IMR-90 (cell line): ENCODE measurements around the gene ADGRB3. TPM values are rescaled to one million over a fixed set of nuclear protein-coding genes. Genes with fewer than 3 reads are reported as not detected.

Experiments
- ATAC-seq: fragments of 200-7000 bp; cut with Tn5 transposase; 2 replicates; pipeline ENCODE4 v1.9.1; 2020; ENCODE audit warnings: low read depth, mild to moderate bottlenecking, moderate library complexity
- BruUV-seq: library from RNA; stranded (reverse); fragments of 400-500 nt; replicated peaks from 2 replicates; lab custom pipeline; 2021; lab: Mats Ljungman, UMichigan
- CTCF ChIA-PET: fragments of 300-600 bp; formaldehyde crosslinking; extraction: SDS; loops from one replicate; lab custom pipeline; 2021; ENCODE audit warnings: antibody characterized with exemption; lab: Yijun Ruan, JAX
- POLR2A ChIA-PET: fragments of 300-600 bp; sonication (Branson Sonifier 250); formaldehyde crosslinking; loops from one replicate; lab custom pipeline; 2022; ENCODE audit warnings: antibody characterized with exemption; ENCODE audit not compliant: unreplicated experiment; lab: Charles Lee
- DNase-seq: peaks from one replicate; pipeline ENCODE4 v3.0.0; 2013
- H2AFZ ChIP-seq: replicated peaks from 2 replicates; pipeline ENCODE3; 2013; ENCODE audit warnings: low read length, mild to moderate bottlenecking; ENCODE audit not compliant: poor library complexity
- H2AK5ac ChIP-seq: 2 replicates; pipeline ENCODE4 v1.6.1; 2013; ENCODE audit warnings: low read depth, low read length, inconsistent platforms
- H2AK9ac ChIP-seq: replicated peaks from 2 replicates; pipeline ENCODE3; 2013; ENCODE audit warnings: mild to moderate bottlenecking, low read depth, low read length, moderate library complexity; ENCODE audit not compliant: poor library complexity
- H2BK120ac ChIP-seq: 2 replicates; pipeline ENCODE4 v1.6.1; 2013; ENCODE audit warnings: low read depth, low read length, inconsistent platforms
- H2BK15ac ChIP-seq: 3 replicates; pipeline ENCODE4 v1.6.1; 2013; ENCODE audit warnings: low read depth, low read length, inconsistent platforms
- H2BK20ac ChIP-seq: 2 replicates; pipeline ENCODE4 v1.6.1; 2013; ENCODE audit warnings: low read depth, mild to moderate bottlenecking, inconsistent platforms, low read length, moderate library complexity
- H2BK5ac ChIP-seq: 2 replicates; pipeline ENCODE4 v1.6.1; 2013; ENCODE audit warnings: mild to moderate bottlenecking, low read depth, low read length, inconsistent platforms; ENCODE audit not compliant: poor library complexity, severe bottlenecking
- H3K14ac ChIP-seq: replicated peaks from 2 replicates; pipeline ENCODE4 v1.6.1; 2013; ENCODE audit warnings: low read depth, low read length, inconsistent platforms
- H3K18ac ChIP-seq: 2 replicates; pipeline ENCODE4 v1.6.1; 2013; ENCODE audit warnings: low read depth, low read length, control low read depth
- H3K23ac ChIP-seq: 2 replicates; pipeline ENCODE4 v1.6.1; 2013; ENCODE audit warnings: low read depth, low read length, inconsistent platforms
- H3K27ac ChIP-seq: 2 replicates; pipeline ENCODE4 v1.5.1; 2013; ENCODE audit warnings: mild to moderate bottlenecking, control low read depth, low read length; ENCODE audit not compliant: insufficient read depth
- H3K27me3 ChIP-seq: 2 replicates; pipeline ENCODE4 v1.6.1; 2013; ENCODE audit warnings: low read length; ENCODE audit not compliant: control insufficient read depth, insufficient read depth
- H3K36me3 ChIP-seq: 2 replicates; pipeline ENCODE4 v1.6.1; 2013; ENCODE audit warnings: low read length, mixed read lengths; ENCODE audit not compliant: control insufficient read depth, insufficient read depth
- H3K4ac ChIP-seq: 2 replicates; pipeline ENCODE4 v1.6.1; 2013; ENCODE audit warnings: low read depth, low read length, inconsistent platforms
- H3K4me1 ChIP-seq: 2 replicates; pipeline ENCODE4 v1.6.1; 2013; ENCODE audit warnings: low read length, mixed read lengths; ENCODE audit not compliant: control insufficient read depth, insufficient read depth
- H3K4me2 ChIP-seq: 2 replicates; pipeline ENCODE4 v1.6.1; 2013; ENCODE audit warnings: low read depth, mild to moderate bottlenecking, control low read depth, low read length, moderate library complexity
- H3K4me3 ChIP-seq: 2 replicates; pipeline ENCODE4 v1.5.1; 2013; ENCODE audit warnings: low read depth, mild to moderate bottlenecking, control low read depth, low read length, moderate library complexity; ENCODE audit not compliant: insufficient read depth
- H3K56ac ChIP-seq: 2 replicates; pipeline ENCODE4 v1.6.1; 2013; ENCODE audit warnings: low read length, inconsistent platforms; ENCODE audit not compliant: insufficient read depth; ENCODE audit errors: extremely low read depth
- H3K79me1 ChIP-seq, 2 experiments: 2 replicates each; pipeline ENCODE4 v1.6.1; 2013; ENCODE audit warnings: low read length in 2 of 2, inconsistent platforms in 1 of 2, low read depth in 1 of 2
- H3K9ac ChIP-seq: 2 replicates; pipeline ENCODE4 v1.6.1; 2013; ENCODE audit warnings: low read depth, low read length, control low read depth
- H3K9me1 ChIP-seq: 2 replicates; pipeline ENCODE4 v1.6.1; 2013; ENCODE audit warnings: low read length, inconsistent platforms; ENCODE audit not compliant: insufficient read depth
- H3K9me3 ChIP-seq: 2 replicates; pipeline ENCODE4 v1.6.1; 2013; ENCODE audit warnings: low read length; ENCODE audit not compliant: control insufficient read depth, insufficient read depth
- H4K20me1 ChIP-seq: 2 replicates; pipeline ENCODE4 v1.6.1; 2013; ENCODE audit warnings: low read length, inconsistent platforms; ENCODE audit not compliant: insufficient read depth
- H4K5ac ChIP-seq: 2 replicates; pipeline ENCODE4 v1.6.1; 2013; ENCODE audit warnings: mild to moderate bottlenecking, low read depth, low read length, control low read depth
- H4K8ac ChIP-seq, 2 experiments: 2 replicates each; pipeline ENCODE4 v1.6.1; 2013; ENCODE audit warnings: low read depth in 2 of 2, low read length in 2 of 2, control low read depth in 1 of 2, inconsistent platforms in 1 of 2
- H4K91ac ChIP-seq: 2 replicates; pipeline ENCODE4 v1.6.1; 2013; ENCODE audit warnings: low read depth, low read length, inconsistent platforms; ENCODE audit not compliant: insufficient read depth
- BHLHE40 ChIP-seq: fragments of 150-350 bp; IDR thresholded peaks from 2 replicates; pipeline ENCODE4 v1.6.1; 2016; ENCODE audit warnings: mild to moderate bottlenecking, low read depth, low read length
- CEBPB ChIP-seq: IDR thresholded peaks from 2 replicates; pipeline ENCODE4 v1.6.1; 2012; ENCODE audit warnings: low read depth, low read length, improper control_type of control experiment
- CHD1 ChIP-seq: IDR thresholded peaks from 2 replicates; pipeline ENCODE4 v1.6.1; 2012; ENCODE audit warnings: low read depth, low read length, improper control_type of control experiment
- FOS ChIP-seq: fragments of 150-350 bp; IDR thresholded peaks from 2 replicates; pipeline ENCODE4 v1.6.1; 2016; ENCODE audit warnings: low read depth, low read length
- MAFK ChIP-seq: IDR thresholded peaks from 2 replicates; pipeline ENCODE4 v1.6.1; 2012; ENCODE audit warnings: low read depth, low read length, improper control_type of control experiment
- MAZ ChIP-seq: IDR thresholded peaks from 2 replicates; pipeline ENCODE4 v1.6.1; 2012; ENCODE audit warnings: low read depth, mild to moderate bottlenecking, low read length, improper control_type of control experiment, moderate library complexity, borderline replicate concordance
- MXI1 ChIP-seq: IDR thresholded peaks from 2 replicates; pipeline ENCODE4 v1.6.1; 2012; ENCODE audit warnings: low read depth, mild to moderate bottlenecking, low read length, moderate library complexity, borderline replicate concordance
- NFE2L2 ChIP-seq: fragments of 150-350 bp; IDR thresholded peaks from 2 replicates; pipeline ENCODE4 v1.6.1; 2016; ENCODE audit warnings: low read depth, mild to moderate bottlenecking, low read length
- POLR2A ChIP-seq: IDR thresholded peaks from 2 replicates; pipeline ENCODE4 v1.6.1; 2012; ENCODE audit warnings: mild to moderate bottlenecking, low read depth, low read length
- RAD21 ChIP-seq: IDR thresholded peaks from 2 replicates; pipeline ENCODE4 v1.6.1; 2012; ENCODE audit warnings: low read length, improper control_type of control experiment
- RCOR1 ChIP-seq: IDR thresholded peaks from 2 replicates; pipeline ENCODE4 v1.6.1; 2012; ENCODE audit warnings: mild to moderate bottlenecking, low read length, improper control_type of control experiment; ENCODE audit not compliant: insufficient replicate concordance
- RFX5 ChIP-seq: IDR thresholded peaks from 2 replicates; pipeline ENCODE4 v1.8.0; 2012; ENCODE audit warnings: low read depth, mild to moderate bottlenecking, low read length, moderate library complexity
- SMC3 ChIP-seq: fragments of 150-350 bp; IDR thresholded peaks from 2 replicates; pipeline ENCODE4 v1.6.1; 2016; ENCODE audit warnings: low read depth, mild to moderate bottlenecking, antibody characterized with exemption, low read length, moderate library complexity
- WGBS, 2 experiments: methylation state at CpG; one replicate each; pipeline versions ENCODE4 v1.1.5 to v1.1.7; 2013; ENCODE audit warnings: missing lambda C conversion rate in 2 of 2; ENCODE audit not compliant: insufficient read length in 1 of 2; ENCODE audit errors: extremely low coverage in 2 of 2; 5-methylcytosine and 5-hydroxymethylcytosine counted together
- dilution Hi-C: fragments of 300-500 bp; cut with HindIII; formaldehyde crosslinking; loops from one replicate; pipeline ENCODE4 v1.14.3; 2018; ENCODE audit warnings: low sequenced_read_pairs; ENCODE audit not compliant: unreplicated experiment
- in situ Hi-C: fragments of 300-500 bp; cut with MboI; formaldehyde crosslinking; loops from 3 replicates; pipeline ENCODE4 v1.14.3; 2019; ENCODE audit warnings: low sequenced_read_pairs, inconsistent platforms, mixed read lengths
- intact Hi-C: fragments of 100-400 bp; cut with micrococcal nuclease; formaldehyde crosslinking; loops from 2 replicates; pipeline ENCODE4 v1.10.0; 2022
- polyA plus RNA-seq, 3 experiments: library from polyadenylated mRNA; depleted of rRNA; stranded (reverse); fragments of >200 nt; gene quantifications; 2 replicates each; pipeline ENCODE4 v1.2.3, GENCODE V29; 2012; ENCODE audit warnings: low replicate concordance in 1 of 3
- total RNA-seq: library from RNA; depleted of rRNA; stranded (reverse); fragments of >200 nt; gene quantifications from 2 replicates; pipeline ENCODE4 v1.2.3, GENCODE V29; 2012
- TF ChIP-seq, protein P1 (sequence below): fragments of 150-350 bp; IDR thresholded peaks from 2 replicates; pipeline ENCODE4 v1.6.1; 2017; ENCODE audit warnings: mild to moderate bottlenecking, antibody characterized with exemption, low read length, low read depth
- TF ChIP-seq, protein P2 (sequence below): fragments of 150-350 bp; IDR thresholded peaks from 2 replicates; pipeline ENCODE4 v1.6.1; 2016; ENCODE audit warnings: low read depth, mild to moderate bottlenecking, low read length, moderate library complexity, borderline replicate concordance
- TF ChIP-seq, protein P3 (sequence below): conservative IDR thresholded peaks from 2 replicates; pipeline ENCODE4 v1.5.1; 2012; ENCODE audit warnings: mild to moderate bottlenecking, low read depth, low read length, improper control_type of control experiment

ADGRB3 gene
- total and polyA plus RNA-seq, 2 of the 4 experiments (the other 2 are of a cell fraction), result not detected

DNA sequence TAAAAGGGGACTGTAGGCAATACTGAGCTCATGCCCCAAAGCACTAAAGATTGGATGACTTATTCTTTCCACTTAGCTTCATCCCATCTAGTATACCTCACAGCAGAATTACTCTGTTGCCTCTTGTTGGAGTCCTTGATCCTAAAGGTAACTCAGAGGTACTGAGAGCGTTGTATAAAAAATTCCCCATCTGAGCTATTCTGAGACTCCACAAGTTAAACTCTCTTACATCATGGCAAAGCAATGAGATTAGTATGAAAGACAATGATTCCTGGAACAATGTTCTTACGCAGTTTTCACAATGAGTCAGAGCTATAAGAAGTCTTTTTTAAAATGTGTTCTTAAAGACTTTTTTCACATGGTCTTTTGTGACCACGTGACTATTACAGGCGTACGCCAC, 370.1 kb downstream of the ADGRB3 start:
- Histone ChIP-seq H3K9me3 (no peaks in the 10 kb centered on the region), H4K8ac (no peak overlapping the region), H2AFZ (no peak overlapping the region), H3K9ac (no peak overlapping the region), H3K14ac (no peak overlapping the region), H3K27ac (no peak overlapping the region), H2AK5ac (no peak overlapping the region), H2BK15ac (no peak overlapping the region), H2BK120ac (no peak overlapping the region), H3K4me3 (no peak overlapping the region), H3K79me1 (no peaks in the 10 kb centered on the region), H3K9me1 (no peaks in the 10 kb centered on the region), H2AK9ac (no peak overlapping the region), H3K27me3 (no peaks in the 10 kb centered on the region), H3K4me2 (no peak overlapping the region), H3K36me3 (no peaks in the 10 kb centered on the region), H3K56ac (no peak overlapping the region), H4K5ac (no peak overlapping the region), H2BK5ac (no peak overlapping the region), H3K18ac (no peak overlapping the region), H4K91ac (no peak overlapping the region), H4K20me1 (no peaks in the 10 kb centered on the region), H2BK20ac (no peak overlapping the region), H3K23ac (no peak overlapping the region), H3K4me1 (no peaks in the 10 kb centered on the region), H3K4ac (no peak overlapping the region)
- POLR2A ChIA-PET, result no interaction called here
- BruUV-seq, result no TSS peak
- dilution Hi-C loops, result no loop called here
- in situ Hi-C loops, result no loop called here
- CTCF ChIA-PET, result no interaction called here
- DNase-seq (no peak), ATAC-seq (no peak)
- WGBS, 2 experiments, result no CpG with 5 or more reads among the region's 5 CpGs
- TF ChIP-seq MAFK (no peak), MAZ (no peak), RCOR1 (no peak), MXI1 (no peak), FOS (no peak), RAD21 (no peak), BHLHE40 (no peak), CEBPB (no peak), CHD1 (no peak), POLR2A (no peak), SMC3 (no peak), RFX5 (no peak), NFE2L2 (no peak)
- TF ChIP-seq, protein P1, sequence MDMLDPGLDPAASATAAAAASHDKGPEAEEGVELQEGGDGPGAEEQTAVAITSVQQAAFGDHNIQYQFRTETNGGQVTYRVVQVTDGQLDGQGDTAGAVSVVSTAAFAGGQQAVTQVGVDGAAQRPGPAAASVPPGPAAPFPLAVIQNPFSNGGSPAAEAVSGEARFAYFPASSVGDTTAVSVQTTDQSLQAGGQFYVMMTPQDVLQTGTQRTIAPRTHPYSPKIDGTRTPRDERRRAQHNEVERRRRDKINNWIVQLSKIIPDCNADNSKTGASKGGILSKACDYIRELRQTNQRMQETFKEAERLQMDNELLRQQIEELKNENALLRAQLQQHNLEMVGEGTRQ, result no peak
- TF ChIP-seq, protein P2, sequence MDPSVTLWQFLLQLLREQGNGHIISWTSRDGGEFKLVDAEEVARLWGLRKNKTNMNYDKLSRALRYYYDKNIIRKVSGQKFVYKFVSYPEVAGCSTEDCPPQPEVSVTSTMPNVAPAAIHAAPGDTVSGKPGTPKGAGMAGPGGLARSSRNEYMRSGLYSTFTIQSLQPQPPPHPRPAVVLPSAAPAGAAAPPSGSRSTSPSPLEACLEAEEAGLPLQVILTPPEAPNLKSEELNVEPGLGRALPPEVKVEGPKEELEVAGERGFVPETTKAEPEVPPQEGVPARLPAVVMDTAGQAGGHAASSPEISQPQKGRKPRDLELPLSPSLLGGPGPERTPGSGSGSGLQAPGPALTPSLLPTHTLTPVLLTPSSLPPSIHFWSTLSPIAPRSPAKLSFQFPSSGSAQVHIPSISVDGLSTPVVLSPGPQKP, result no peak
- TF ChIP-seq, protein P3, sequence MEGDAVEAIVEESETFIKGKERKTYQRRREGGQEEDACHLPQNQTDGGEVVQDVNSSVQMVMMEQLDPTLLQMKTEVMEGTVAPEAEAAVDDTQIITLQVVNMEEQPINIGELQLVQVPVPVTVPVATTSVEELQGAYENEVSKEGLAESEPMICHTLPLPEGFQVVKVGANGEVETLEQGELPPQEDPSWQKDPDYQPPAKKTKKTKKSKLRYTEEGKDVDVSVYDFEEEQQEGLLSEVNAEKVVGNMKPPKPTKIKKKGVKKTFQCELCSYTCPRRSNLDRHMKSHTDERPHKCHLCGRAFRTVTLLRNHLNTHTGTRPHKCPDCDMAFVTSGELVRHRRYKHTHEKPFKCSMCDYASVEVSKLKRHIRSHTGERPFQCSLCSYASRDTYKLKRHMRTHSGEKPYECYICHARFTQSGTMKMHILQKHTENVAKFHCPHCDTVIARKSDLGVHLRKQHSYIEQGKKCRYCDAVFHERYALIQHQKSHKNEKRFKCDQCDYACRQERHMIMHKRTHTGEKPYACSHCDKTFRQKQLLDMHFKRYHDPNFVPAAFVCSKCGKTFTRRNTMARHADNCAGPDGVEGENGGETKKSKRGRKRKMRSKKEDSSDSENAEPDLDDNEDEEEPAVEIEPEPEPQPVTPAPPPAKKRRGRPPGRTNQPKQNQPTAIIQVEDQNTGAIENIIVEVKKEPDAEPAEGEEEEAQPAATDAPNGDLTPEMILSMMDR, result no peak
- intact Hi-C loops, result no loop called here
